Ascending aorta (tissue), 2 donors: ENCODE measurements around the gene IFNGR2. TPM values are rescaled to one million over a fixed set of nuclear protein-coding genes. Genes with fewer than 3 reads are reported as not detected.

Experiments used
- DNase-seq, 2 donors: peaks; one replicate each; pipeline ENCODE4 v3.0.0-alpha.2; 2019; ENCODE audit warnings: low spot score in 2 of 2
- H3K27ac ChIP-seq, 2 donors: fragments of 200-600 bp; sonication (generic); one replicate each; pipeline ENCODE4 v1.5.1; 2016 to 2017; ENCODE audit warnings: mild to moderate bottlenecking in 1 of 2
- H3K27me3 ChIP-seq: fragments of 200-600 bp; sonication (generic); one replicate; pipeline ENCODE4 v1.5.1; 2017
- H3K36me3 ChIP-seq, 2 donors: fragments of 200-600 bp; sonication (generic); one replicate each; pipeline ENCODE4 v1.5.1; 2016
- H3K4me1 ChIP-seq, 2 donors: fragments of 200-600 bp; sonication (generic); one replicate each; pipeline ENCODE4 v1.5.1; 2016 to 2017; ENCODE audit warnings: mild to moderate bottlenecking in 1 of 2
- H3K4me3 ChIP-seq, 2 donors: fragments of 200-600 bp; sonication (generic); one replicate each; pipeline ENCODE4 v1.5.1; 2016 to 2017; ENCODE audit warnings: mild to moderate bottlenecking in 1 of 2
- H3K9me3 ChIP-seq, 2 donors: fragments of 200-600 bp; sonication (generic); one replicate each; pipeline ENCODE4 v1.5.1; 2016
- CTCF ChIP-seq, 3 experiments: fragments of 200-600 bp in 2 of 3; fragments of 450-650 bp in 1 of 3; sonication (generic) in 2 of 3; IDR thresholded peaks; one replicate each; pipeline ENCODE4 v1.5.1; 2016 to 2019; ENCODE audit warnings: antibody characterized with exemption in 3 of 3, mild to moderate bottlenecking in 1 of 3, moderate library complexity in 1 of 3
- intact Hi-C: fragments of 100-400 bp; cut with DNase I; formaldehyde crosslinking; loops from one replicate; pipeline ENCODE4 v1.15.1; 2023
- total RNA-seq: library from RNA; depleted of rRNA; stranded (reverse); fragments of >200 nt; gene quantifications from one replicate; pipeline ENCODE4 v1.1.0, GENCODE V29; 2016

Gene IFNGR2
- total RNA-seq, 1 donor from 2014 or later: 46.4 TPM

- H3K27me3 ChIP-seq: no peaks in the 10 kb centered on the region
- no peak overlapping the region for H3K4me3 ChIP-seq
- peaks cover 10 to 18% of the 10 kb centered on the region in 2 donors for H3K4me1 ChIP-seq
- no peaks in the 10 kb centered on the region for H3K9me3 ChIP-seq
- TF ChIP-seq CTCF (IDR thresholded peaks at IDR 0.05): no peak
- H3K27ac ChIP-seq: no peak overlapping the region
- H3K36me3 ChIP-seq: no peaks in the 10 kb centered on the region
- intact Hi-C loops: no loop called here
- no peak for DNase-seq
These were observed 7.3 kb upstream of the IFNGR2 start for GRCh38 chr21:33395891-33396331.

- intact Hi-C loops: no loop called here
- Histone ChIP-seq H3K4me1 (peaks cover 10 to 18% of the 10 kb centered on the region in 2 donors), H3K4me3 (no peak overlapping the region), H3K36me3 (no peaks in the 10 kb centered on the region), H3K27ac (peak overlapping the region; percentile 65 to 71), H3K9me3 (no peaks in the 10 kb centered on the region), H3K27me3 (no peaks in the 10 kb centered on the region)
- no peak for DNase-seq
- TF ChIP-seq CTCF (IDR thresholded peaks at IDR 0.05): no peak
These were observed 6.8 kb upstream of the IFNGR2 start for GRCh38 chr21:33396436-33396835.

- Histone ChIP-seq H3K9me3 (no peaks in the 10 kb centered on the region), H3K4me1 (peaks cover 10 to 18% of the 10 kb centered on the region in 2 donors), H3K27me3 (no peaks in the 10 kb centered on the region), H3K36me3 (no peaks in the 10 kb centered on the region), H3K27ac (peak overlapping the region; percentile 65 to 71), H3K4me3 (no peak overlapping the region)
- no peak for DNase-seq
- TF ChIP-seq CTCF (IDR thresholded peaks at IDR 0.05): no peak
- intact Hi-C loops: no loop called here
These were observed 6.3 kb upstream of the IFNGR2 start for GRCh38 chr21:33396951-33397350.

- peak overlapping the region; percentile 65 to 71 for H3K27ac ChIP-seq
These were observed 5.5 kb upstream of the IFNGR2 start for GRCh38 chr21:33397717-33398116.

GRCh38 chr21:33398361-33398760 lies 4.9 kb upstream of the IFNGR2 start:
- peaks cover 10 to 24% of the 10 kb centered on the region in 2 donors for H3K4me1 ChIP-seq
- H3K27ac ChIP-seq: no peak overlapping the region
- intact Hi-C loops: no loop called here
- no peak overlapping the region for H3K4me3 ChIP-seq
- no peaks in the 10 kb centered on the region for H3K36me3 ChIP-seq
- no peaks in the 10 kb centered on the region for H3K9me3 ChIP-seq
- DNase-seq: no peak
- no peaks in the 10 kb centered on the region for H3K27me3 ChIP-seq
- TF ChIP-seq CTCF (IDR thresholded peaks at IDR 0.05): no peak

More at GRCh38 chr21:33397717-33398116, 5.5 kb upstream of the IFNGR2 start:
- H3K27me3 ChIP-seq: no peaks in the 10 kb centered on the region
- no peaks in the 10 kb centered on the region for H3K9me3 ChIP-seq
- no peak for TF ChIP-seq CTCF (IDR thresholded peaks at IDR 0.05)
- H3K4me1 ChIP-seq: peaks cover 10 to 24% of the 10 kb centered on the region in 2 donors
- intact Hi-C loops: no loop called here
- no peak for DNase-seq
- no peak overlapping the region for H3K4me3 ChIP-seq
- no peaks in the 10 kb centered on the region for H3K36me3 ChIP-seq

- Histone ChIP-seq H3K27ac (peak overlapping the region in 1 of 2 donors; percentile 99), H3K4me3 (no peak overlapping the region), H3K27me3 (no peaks in the 10 kb centered on the region), H3K36me3 (no peaks in the 10 kb centered on the region), H3K9me3 (no peaks in the 10 kb centered on the region), H3K4me1 (peaks cover 2 to 26% of the 10 kb centered on the region in 2 donors)
- no peak for TF ChIP-seq CTCF (IDR thresholded peaks at IDR 0.05)
- intact Hi-C loops: no loop called here
- no peak for DNase-seq
These were observed 1.6 kb upstream of the IFNGR2 start for GRCh38 chr21:33401630-33401992.
